Measurements from ENCODE around the gene ELK4. TPM values are rescaled to one million over a fixed set of nuclear protein-coding genes. Genes with fewer than 3 reads are reported as not detected.

Gene ELK4
- total RNA-seq, 2 experiments from 2014 or later, result 60.7 to 65.8 TPM

GRCh38 chr1:205670611-205671430, 39.0 kb upstream of the ELK4 start:
- Mint-ChIP-seq H3K4me3 (no peak overlapping the region), H3K27me3 (peaks cover 14% of the 10 kb centered on the region), H3K9me3 (no peaks in the 10 kb centered on the region), H3K27ac (no peak overlapping the region), H3K4me1 (ENCODE audit: low read depth) (peaks cover 3% of the 10 kb centered on the region), H3K36me3 (no peaks in the 10 kb centered on the region)
- intact Hi-C loops (cut with micrococcal nuclease), result no loop called here
- ChIA-PET POLR2A (no interaction called here), CTCF (interaction anchor here (0.9 to 3.9 kb wide), 3 partner anchors 12 to 13 kb away, joined by 3 to 40 read pairs (median 5); no protein-coding TSS in a partner anchor)
- no peak for DNase-seq

GRCh38 chr1:205670150-205670446, 38.3 kb upstream of the ELK4 start:
- DNase-seq, result no peak
- intact Hi-C loops (cut with micrococcal nuclease), result no loop called here
- H3K4me1 Mint-ChIP-seq (ENCODE audit: low read depth), result peaks cover 3% of the 10 kb centered on the region
- H3K4me3 Mint-ChIP-seq, result no peak overlapping the region
- no peak overlapping the region for H3K27ac Mint-ChIP-seq
- POLR2A ChIA-PET, result no interaction called here
- H3K36me3 Mint-ChIP-seq, result no peaks in the 10 kb centered on the region
- CTCF ChIA-PET, result interaction anchor here (3.9 kb wide), 1 partner anchor 12 kb away, joined by 40 read pairs; no protein-coding TSS in a partner anchor
- peaks cover 14% of the 10 kb centered on the region for H3K27me3 Mint-ChIP-seq
- H3K9me3 Mint-ChIP-seq, result no peaks in the 10 kb centered on the region

- Mint-ChIP-seq H3K36me3 (no peaks in the 10 kb centered on the region), H3K9me3 (no peaks in the 10 kb centered on the region), H3K4me1 (ENCODE audit: low read depth) (peaks cover 3% of the 10 kb centered on the region), H3K4me3 (no peak overlapping the region), H3K27ac (no peak overlapping the region), H3K27me3 (peaks cover 14% of the 10 kb centered on the region)
- CTCF ChIA-PET, result interaction anchor here (0.5 to 3.9 kb wide), 2 partner anchors 11 to 28 kb away, joined by 3 to 40 read pairs; no protein-coding TSS in a partner anchor
- POLR2A ChIA-PET, result no interaction called here
- intact Hi-C loops (cut with micrococcal nuclease), result no loop called here
- DNase-seq, result no peak
These were observed 37.7 kb upstream of the ELK4 start for GRCh38 chr1:205669341-205670149.

DNA sequence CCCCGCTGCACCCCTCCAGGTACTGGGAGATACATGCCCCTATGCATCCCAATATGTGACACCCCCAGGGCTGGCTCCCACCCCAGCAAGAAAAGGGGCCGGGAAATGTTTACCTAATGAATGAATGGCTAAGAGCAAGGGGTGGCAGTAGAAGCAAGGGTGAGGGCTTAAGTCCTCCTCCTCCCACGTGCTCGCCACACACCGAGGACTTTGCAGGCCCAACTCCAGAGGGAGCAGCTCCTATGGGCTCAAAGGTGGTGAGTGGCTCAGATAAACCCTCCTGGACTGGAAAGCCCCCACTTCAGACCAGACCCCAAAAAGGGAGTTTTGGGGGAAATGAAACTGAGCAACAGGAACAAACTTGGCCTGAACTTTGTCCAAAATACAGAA, 37.1 kb upstream of the ELK4 start:
- POLR2A ChIA-PET, result no interaction called here
- Mint-ChIP-seq H3K36me3 (no peaks in the 10 kb centered on the region), H3K27me3 (peaks cover 14% of the 10 kb centered on the region), H3K4me1 (ENCODE audit: low read depth) (peaks cover 3% of the 10 kb centered on the region), H3K27ac (no peak overlapping the region), H3K9me3 (no peaks in the 10 kb centered on the region), H3K4me3 (no peak overlapping the region)
- intact Hi-C loops (cut with micrococcal nuclease), result no loop called here
- CTCF ChIA-PET, result interaction anchor here (3.9 kb wide), 1 partner anchor 10 kb away, joined by 40 read pairs; no protein-coding TSS in a partner anchor
- no peak for DNase-seq

GRCh38 chr1:205667909-205668643, 36.3 kb upstream of the ELK4 start:
- Mint-ChIP-seq H3K27me3 (peaks cover 14% of the 10 kb centered on the region), H3K9me3 (no peaks in the 10 kb centered on the region), H3K27ac (no peak overlapping the region), H3K36me3 (no peaks in the 10 kb centered on the region), H3K4me3 (no peak overlapping the region), H3K4me1 (ENCODE audit: low read depth) (peaks cover 3% of the 10 kb centered on the region)
- intact Hi-C loops (cut with micrococcal nuclease), result no loop called here
- ChIA-PET POLR2A (no interaction called here), CTCF (interaction anchor here (0.7 to 3.9 kb wide), 4 partner anchors 10 to 80 kb away, joined by 3 to 40 read pairs (median 4); no protein-coding TSS in a partner anchor)
- no peak for DNase-seq

- Mint-ChIP-seq H3K9me3 (no peaks in the 10 kb centered on the region), H3K27me3 (peaks cover 13% of the 10 kb centered on the region), H3K36me3 (no peaks in the 10 kb centered on the region), H3K27ac (no peak overlapping the region), H3K4me3 (no peak overlapping the region), H3K4me1 (ENCODE audit: low read depth) (no peaks in the 10 kb centered on the region)
- DNase-seq, result no peak
- POLR2A ChIA-PET, result no interaction called here
- intact Hi-C loops (cut with micrococcal nuclease), result no loop called here
- CTCF ChIA-PET, result interaction anchor here (0.6 to 3.9 kb wide), 4 partner anchors 8 to 75 kb away, joined by 3 to 40 read pairs (median 3); no protein-coding TSS in a partner anchor
These were observed 34.8 kb upstream of the ELK4 start for GRCh38 chr1:205666372-205667166.

DNA sequence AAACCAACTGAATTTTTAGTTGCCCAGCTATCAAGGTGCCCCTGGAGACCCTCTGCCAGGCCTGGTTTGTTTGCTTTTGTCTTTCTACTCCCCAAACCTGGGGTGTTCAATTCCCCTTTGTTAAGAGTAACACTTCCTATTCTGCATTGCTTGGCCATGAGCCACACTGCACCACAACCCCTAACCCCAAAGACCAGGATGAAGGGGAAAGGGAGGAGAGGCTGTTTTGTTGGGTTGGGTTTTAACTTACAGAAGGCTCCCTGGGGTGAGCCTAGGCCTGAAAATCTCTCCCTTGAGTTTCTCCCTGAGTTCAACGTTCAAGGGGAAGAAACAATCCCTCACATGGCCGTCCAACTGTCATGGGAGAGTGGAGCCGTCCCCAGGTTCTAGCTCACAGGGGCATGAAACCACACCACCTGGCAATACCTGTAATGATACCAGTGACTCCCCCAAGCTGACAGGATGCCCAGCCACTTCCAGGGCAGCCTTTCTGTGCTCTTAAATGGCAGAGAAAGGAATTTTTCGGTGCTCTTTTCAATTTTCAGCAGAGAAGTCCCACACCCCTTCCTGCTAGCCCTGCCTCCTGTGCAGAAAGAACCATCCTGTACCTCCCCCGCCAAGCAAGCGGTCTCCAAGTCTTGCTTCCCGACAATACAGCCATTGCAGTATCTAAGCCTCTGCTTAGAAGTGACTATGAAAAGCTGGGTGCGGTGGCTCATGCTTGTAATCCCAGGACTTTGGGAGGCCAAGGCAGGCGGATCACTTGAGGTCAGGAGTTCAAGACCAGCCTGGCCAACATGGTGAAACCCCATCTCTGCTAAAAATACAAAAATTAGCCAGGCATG, 33.6 kb upstream of the ELK4 start:
- CTCF ChIA-PET, result no interaction called here

DNA sequence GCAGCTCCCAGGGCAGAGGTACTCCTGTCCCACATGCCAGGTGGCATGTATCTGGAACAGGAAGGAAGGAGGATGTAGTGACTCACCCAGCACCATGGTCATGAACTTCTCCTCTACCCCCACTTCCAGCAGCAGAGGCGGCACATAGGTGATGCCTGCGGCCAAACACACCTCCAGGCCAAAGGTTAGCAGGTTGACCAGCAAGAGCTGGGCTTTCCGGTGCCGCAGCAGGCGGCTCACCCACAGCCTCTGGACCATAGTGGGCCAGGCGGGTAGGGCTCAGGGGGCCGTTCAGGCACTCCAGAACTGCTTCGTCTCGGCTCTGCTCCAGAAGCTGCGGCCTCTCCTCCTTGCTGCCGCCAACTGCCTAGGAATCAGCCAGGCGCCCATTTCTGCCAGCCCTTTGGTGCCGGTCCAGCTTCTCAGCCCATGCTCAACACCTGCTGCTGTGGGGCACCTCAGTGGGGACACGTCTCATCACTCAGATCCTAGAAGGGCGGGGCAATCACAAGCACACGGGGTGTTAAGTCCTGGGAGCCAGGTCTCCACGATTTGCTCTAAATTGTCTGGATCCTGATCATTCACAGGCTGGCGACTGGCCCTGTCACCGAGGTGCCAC, 32.7 kb upstream of the ELK4 start:
- no peak overlapping the region for H3K4me3 Mint-ChIP-seq
- POLR2A ChIA-PET, result interaction anchor here (0.5 kb wide), 1 partner anchor 102 kb away, joined by 3 read pairs; no protein-coding TSS in a partner anchor

More for the DNA sequence above, 33.6 kb upstream of the ELK4 start:
- no peaks in the 10 kb centered on the region for H3K9me3 Mint-ChIP-seq
- intact Hi-C loops (cut with micrococcal nuclease), result no loop called here
- H3K4me1 Mint-ChIP-seq (ENCODE audit: low read depth), result no peaks in the 10 kb centered on the region
- no peak overlapping the region for H3K4me3 Mint-ChIP-seq
- H3K27ac Mint-ChIP-seq, result no peak overlapping the region
- no peak for DNase-seq
- no peaks in the 10 kb centered on the region for H3K36me3 Mint-ChIP-seq
- H3K27me3 Mint-ChIP-seq, result peaks cover 13% of the 10 kb centered on the region
- POLR2A ChIA-PET, result no interaction called here

GRCh38 chr1:205663286-205663936, 31.6 kb upstream of the ELK4 start:
- Mint-ChIP-seq H3K4me1 (ENCODE audit: low read depth) (no peaks in the 10 kb centered on the region), H3K27me3 (peaks cover 4% of the 10 kb centered on the region), H3K4me3 (no peak overlapping the region), H3K9me3 (no peaks in the 10 kb centered on the region), H3K27ac (no peak overlapping the region), H3K36me3 (no peaks in the 10 kb centered on the region)
- no peak for DNase-seq
- intact Hi-C loops (cut with micrococcal nuclease), result no loop called here
- ChIA-PET POLR2A (no interaction called here), CTCF (interaction anchor here (0.8 kb wide), 1 partner anchor 255 kb away, joined by 3 read pairs; no protein-coding TSS in a partner anchor)

More for the DNA sequence above, 32.7 kb upstream of the ELK4 start:
- CTCF ChIA-PET, result interaction anchor here (0.8 kb wide), 1 partner anchor 254 kb away, joined by 3 read pairs; no protein-coding TSS in a partner anchor
- Mint-ChIP-seq H3K9me3 (no peaks in the 10 kb centered on the region), H3K4me1 (ENCODE audit: low read depth) (no peaks in the 10 kb centered on the region), H3K27ac (no peak overlapping the region), H3K27me3 (peaks cover 11% of the 10 kb centered on the region), H3K36me3 (no peaks in the 10 kb centered on the region)
- no peak for DNase-seq
- intact Hi-C loops (cut with micrococcal nuclease), result no loop called here

GRCh38 chr1:205662791-205663190, 31.0 kb upstream of the ELK4 start:
- Mint-ChIP-seq H3K27me3 (no peaks in the 10 kb centered on the region), H3K9me3 (no peaks in the 10 kb centered on the region), H3K36me3 (no peaks in the 10 kb centered on the region), H3K4me3 (no peak overlapping the region), H3K27ac (no peak overlapping the region), H3K4me1 (ENCODE audit: low read depth) (no peaks in the 10 kb centered on the region)
- intact Hi-C loops (cut with micrococcal nuclease), result no loop called here
- CTCF ChIA-PET, result interaction anchor here (5.7 kb wide), 1 partner anchor 47 kb away, joined by 317 read pairs; no protein-coding TSS in a partner anchor
- POLR2A ChIA-PET, result no interaction called here
- no peak for DNase-seq

All from activated CD4-positive, alpha-beta memory T cell treated with anti-CD3 and anti-CD28 coated beads for 36 hours (primary cell).